GOT3 (cell line): ENCODE data around the gene RAP2A.

Source experiments
- DNase-seq: peaks from one replicate; lab custom pipeline; 2025; ENCODE audit warnings: mixed read lengths; lab: John Stamatoyannopoulos, UW

The RAP2A gene

DNA sequence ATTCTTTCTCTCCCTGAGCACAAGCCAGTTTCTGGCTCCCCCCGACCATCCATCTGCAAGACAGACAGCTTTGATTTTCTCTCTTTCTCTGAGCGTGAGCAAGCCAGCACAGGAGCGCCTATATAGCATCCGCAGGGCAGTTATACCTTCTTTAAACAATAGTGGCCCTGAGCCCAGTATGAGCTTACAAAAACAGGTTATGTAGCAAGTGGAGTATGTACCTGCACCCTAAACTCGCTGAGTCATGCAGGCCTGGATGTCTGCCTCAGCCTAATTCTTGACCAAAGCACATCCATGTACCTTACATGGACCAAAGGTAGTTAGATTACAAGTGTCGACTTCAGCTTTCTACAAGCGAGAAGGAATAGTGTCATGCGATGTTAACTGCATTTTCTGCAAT lies 61.7 kb downstream of the RAP2A start:
- no peak for DNase-seq

DNA sequence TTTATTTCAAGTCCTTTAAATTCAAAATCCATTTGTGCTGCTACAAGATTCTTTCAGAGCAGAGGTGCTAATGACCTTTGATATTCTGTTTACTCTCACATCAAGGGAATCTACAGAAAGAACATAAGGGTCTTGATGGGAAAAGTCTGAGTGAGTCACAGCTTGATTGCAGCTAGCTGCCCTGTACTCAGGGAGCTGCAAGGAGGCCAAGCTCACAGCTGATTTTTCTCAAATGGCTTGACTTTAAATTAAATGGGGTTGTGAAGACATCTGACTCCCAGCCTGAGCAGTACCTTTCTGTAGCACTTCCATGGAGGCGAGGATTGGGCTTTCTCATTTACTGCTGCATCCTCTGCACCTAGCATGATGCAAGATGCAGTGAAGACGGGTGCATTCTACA lies 62.5 kb downstream of the RAP2A start:
- no peak for DNase-seq

DNA sequence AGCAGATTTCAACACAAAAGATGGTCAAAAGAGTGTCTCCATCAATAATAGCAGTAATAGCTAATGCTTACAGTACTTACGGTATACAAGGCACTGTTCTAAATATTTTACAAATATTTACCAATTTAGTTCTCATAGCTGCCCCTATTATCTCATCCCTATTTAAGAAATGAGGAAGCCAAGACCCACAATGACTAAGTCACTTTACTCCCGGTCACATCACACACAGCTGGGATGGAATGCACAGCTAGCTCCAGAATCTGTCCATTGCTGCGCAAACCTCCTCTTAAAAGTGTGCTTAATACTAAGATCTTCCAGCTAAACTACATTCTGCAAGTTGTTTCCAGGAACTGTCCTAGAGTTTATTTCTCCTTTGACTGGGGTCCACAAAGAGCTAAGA lies 63.4 kb downstream of the RAP2A start:
- no peak for DNase-seq

DNA sequence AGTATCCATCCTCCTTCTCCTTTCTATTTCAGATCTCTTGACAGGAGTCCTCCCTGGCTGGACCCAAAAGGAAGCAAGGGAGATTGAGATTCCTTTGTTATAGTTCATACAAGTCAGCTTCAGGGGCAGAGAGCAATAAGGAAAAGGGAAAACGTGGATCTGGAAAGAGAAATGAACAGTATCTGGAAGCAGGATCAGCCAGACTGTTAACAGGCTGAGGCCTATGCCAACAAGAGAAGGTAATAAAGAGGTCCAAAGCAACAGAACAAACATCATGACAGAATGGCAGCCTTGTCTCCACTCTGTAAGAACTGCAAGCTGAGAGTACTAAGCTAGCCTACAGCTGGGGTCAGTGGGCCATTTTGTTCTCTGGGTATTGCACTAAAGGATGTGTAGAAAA lies 64.5 kb downstream of the RAP2A start:
- DNase-seq = no peak

DNA sequence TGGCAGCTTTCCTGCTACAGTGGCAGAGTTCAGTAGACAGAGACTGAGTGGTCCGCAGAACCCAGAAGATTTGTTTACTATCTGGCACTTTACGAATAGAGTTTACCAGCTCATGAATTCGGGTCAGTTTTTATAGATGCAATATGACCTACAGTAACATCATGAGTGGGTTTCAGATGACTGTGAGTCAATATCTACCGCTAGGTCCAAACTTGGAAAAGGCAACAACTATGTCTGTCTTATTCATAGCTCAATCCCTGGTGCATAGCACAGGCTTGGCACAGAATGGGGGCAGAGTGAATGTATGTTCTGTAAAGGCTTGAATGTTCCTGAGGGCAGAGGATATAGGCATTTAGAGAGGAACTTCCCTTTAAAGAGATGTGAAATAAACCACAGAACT lies 65.2 kb downstream of the RAP2A start:
- no peak for DNase-seq

DNA sequence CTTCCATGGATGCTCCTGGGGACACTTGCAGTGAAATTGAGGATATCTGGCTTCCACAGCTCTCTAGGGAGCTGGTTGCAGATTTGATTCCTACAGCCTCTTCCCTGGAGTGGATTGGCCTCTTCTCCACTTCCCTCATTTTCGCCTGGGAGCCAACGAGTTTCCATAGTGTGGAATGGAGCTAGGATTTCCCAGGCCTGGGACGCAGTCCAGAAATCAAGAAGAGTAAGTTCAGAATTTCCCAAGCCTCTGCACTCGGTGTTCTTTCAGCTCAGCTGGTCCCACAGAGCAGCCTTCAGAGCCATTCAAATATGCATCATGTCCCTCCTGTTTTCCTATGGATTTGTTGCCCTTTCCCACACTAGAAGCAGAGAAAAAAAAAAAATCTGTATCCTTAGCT lies 68.2 kb downstream of the RAP2A start:
- DNase-seq = no peak

DNA sequence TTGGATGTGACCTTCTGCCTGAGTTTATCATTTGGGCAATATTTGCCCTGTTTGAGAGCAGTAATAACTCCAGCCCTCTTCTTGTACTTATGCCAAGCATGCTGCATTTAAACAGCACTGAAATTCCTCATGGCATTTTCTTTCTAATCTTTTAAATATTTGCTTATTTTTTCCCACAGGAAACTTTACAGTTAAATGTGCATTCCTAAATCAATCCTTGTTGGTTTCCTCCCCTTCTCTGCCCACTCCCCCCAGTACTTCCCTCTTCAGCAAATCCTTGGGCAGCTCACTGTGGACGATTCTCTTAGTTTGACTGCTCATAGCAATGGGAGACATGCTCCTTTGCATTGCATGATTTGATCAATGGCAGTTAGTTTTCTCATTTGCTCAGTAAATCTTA lies 68.7 kb downstream of the RAP2A start:
- no peak for DNase-seq

DNA sequence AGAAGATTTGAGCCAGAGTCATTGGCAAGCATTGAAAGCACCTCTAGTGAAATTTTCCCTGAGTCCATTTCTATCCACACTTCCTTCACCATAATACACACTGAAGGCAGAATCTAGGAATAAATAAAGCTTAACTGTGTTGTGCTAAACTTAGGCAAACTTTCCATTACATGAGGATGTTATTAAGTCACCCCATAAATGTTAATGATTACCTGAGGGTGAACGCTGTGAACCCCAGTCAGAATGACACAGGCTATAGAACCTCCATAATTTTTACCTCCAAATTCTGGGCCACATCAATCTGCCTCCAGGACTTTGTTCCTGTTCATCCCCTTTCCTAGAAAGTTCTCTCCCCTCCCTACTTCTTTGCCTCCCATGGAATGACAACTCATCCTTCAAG lies 71.0 kb downstream of the RAP2A start:
- DNase-seq = no peak

DNA sequence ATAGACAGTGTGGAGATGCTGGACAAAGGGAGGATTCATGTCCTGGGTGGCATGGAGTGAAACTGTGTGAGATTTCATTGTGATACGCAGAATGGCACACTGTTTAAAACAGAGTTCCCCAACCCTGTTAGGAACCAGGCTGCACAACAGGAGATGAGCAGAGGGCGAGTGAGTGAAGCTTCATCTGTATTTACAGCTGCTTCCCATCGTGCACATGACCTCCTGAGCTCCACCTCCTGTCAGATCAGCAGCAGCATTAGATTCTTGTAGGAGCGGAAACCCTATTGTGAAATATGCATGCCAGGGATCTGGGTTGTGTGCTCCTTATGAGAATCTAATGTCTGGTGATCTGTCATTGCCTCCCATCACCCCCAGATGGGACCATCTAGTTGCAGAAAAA lies 72.5 kb downstream of the RAP2A start:
- no peak for DNase-seq

DNA sequence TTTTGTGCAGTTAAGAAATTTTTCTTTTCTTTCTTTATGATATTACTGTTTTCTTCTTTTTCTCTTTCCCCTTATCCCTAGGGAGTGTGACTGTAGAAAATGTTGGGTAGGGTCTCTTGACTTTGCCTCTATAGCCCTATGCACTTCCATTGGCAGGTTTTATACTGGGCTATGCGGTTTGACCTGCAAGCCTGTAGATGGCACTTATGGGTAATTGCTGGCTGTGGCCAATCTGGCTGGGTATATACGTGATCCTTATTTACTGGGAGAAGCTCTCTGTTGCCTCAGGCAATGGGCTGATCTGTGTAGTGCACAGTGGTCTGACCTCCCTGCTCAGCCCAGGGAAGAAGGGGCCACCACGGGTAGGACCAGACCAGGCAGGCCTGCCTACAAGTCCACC lies 78.8 kb downstream of the RAP2A start:
- DNase-seq = no peak

DNA sequence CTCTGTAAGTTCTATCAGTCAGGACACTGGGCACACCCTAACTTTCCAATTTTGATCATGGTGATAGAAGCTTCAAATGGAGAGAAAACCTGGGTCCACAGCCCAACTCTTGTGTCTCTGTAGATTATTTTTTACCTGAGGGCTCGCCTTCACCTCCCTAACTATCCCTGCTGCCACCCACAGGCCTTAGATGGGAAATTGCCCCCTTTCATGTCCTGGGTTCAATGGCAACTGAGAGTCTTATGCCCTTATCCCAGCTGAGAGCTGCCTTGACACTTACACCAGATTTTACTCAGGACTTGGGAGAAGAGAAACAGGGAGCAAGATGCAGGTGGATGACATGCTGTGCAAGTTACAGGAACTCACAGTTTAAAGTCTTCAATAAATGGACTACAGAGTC lies 81.7 kb downstream of the RAP2A start:
- no peak for DNase-seq

DNA sequence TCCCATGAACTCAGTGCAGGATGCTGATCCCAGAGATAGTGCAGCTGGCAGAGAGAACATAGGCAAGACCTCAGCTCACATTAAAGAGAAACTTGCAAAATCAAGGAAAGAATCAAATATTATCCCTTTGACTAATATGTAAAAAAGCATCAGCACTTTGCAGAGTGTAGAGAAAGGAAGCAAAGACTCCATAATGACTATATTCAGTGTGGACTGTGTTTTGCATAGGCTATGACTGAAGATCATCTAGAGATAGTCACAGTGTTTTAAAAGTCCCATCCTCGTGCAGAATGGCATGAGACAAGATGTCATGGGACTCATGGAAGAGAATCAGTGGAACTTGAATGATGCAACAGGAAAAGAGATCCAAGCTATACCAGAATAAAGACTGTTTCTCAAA lies 84.0 kb downstream of the RAP2A start:
- no peak for DNase-seq
